H1 (cell line): ENCODE data around the gene CST11. TPM values are rescaled to one million over a fixed set of nuclear protein-coding genes. Genes with fewer than 3 reads are reported as not detected.

ENCODE experiments used
- CTCF ChIA-PET: fragments of 300-600 bp; sonication (Branson Sonifier 250); formaldehyde crosslinking; loops from one replicate; lab custom pipeline; 2021; ENCODE audit not compliant: partially characterized antibody; lab: Charles Lee
- POLR2A ChIA-PET: fragments of 300-600 bp; sonication (Branson Sonifier 250); formaldehyde crosslinking; loops from one replicate; lab custom pipeline; 2021; ENCODE audit warnings: inconsistent platforms; ENCODE audit not compliant: partially characterized antibody; lab: Charles Lee
- DNase-seq, 2 experiments: peaks; one replicate each; pipeline versions ENCODE4 v3.0.0 to v3.0.0-alpha.2; 2010 to 2022; ENCODE audit warnings: low spot score in 2 of 2, low read depth in 1 of 2, mixed read lengths in 1 of 2
- FAIRE-seq: peaks from 2 replicates; lab custom pipeline; 2011; peaks lifted over from hg19 to GRCh38; lab: Jason Lieb, UNC
- H2AFZ ChIP-seq: 2 replicates; pipeline ENCODE4 v1.8.1; 2012; ENCODE audit warnings: low read length, inconsistent platforms
- H2AK5ac ChIP-seq: 2 replicates; pipeline ENCODE4 v1.6.1; 2013; ENCODE audit warnings: low read depth, low read length
- H2BK120ac ChIP-seq: replicated peaks from 2 replicates; pipeline ENCODE3; 2013; ENCODE audit warnings: low read depth, low read length, inconsistent platforms
- H2BK12ac ChIP-seq: 2 replicates; pipeline ENCODE4 v1.6.1; 2013; ENCODE audit warnings: low read depth, low read length
- H2BK15ac ChIP-seq: 2 replicates; pipeline ENCODE4 v1.6.1; 2013; ENCODE audit warnings: low read length
- H2BK20ac ChIP-seq: 2 replicates; pipeline ENCODE4 v1.6.1; 2013; ENCODE audit warnings: low read length
- H2BK5ac ChIP-seq: 2 replicates; pipeline ENCODE4 v1.6.1; 2013; ENCODE audit warnings: low read depth, low read length
- H3K14ac ChIP-seq: 2 replicates; pipeline ENCODE4 v1.6.1; 2013; ENCODE audit warnings: inconsistent platforms; ENCODE audit not compliant: insufficient read length
- H3K18ac ChIP-seq: 2 replicates; pipeline ENCODE4 v1.6.1; 2013; ENCODE audit warnings: low read length; ENCODE audit errors: extremely low read depth
- H3K23ac ChIP-seq: 2 replicates; pipeline ENCODE4 v1.6.1; 2013; ENCODE audit warnings: inconsistent platforms; ENCODE audit not compliant: insufficient read length
- H3K23me2 ChIP-seq: 2 replicates; pipeline ENCODE4 v1.6.1; 2013; ENCODE audit warnings: low read depth, low read length
- H3K27ac ChIP-seq: 2 replicates; pipeline ENCODE4 v1.6.1; 2011; ENCODE audit warnings: low read depth, low read length, inconsistent platforms
- H3K27me3 ChIP-seq, 4 experiments: replicated peaks in 1 of 4; 1 replicate in 1 of 4; 2 replicates in 3 of 4; pipeline versions ENCODE4 v1.6.1 to v1.8.1; 2011 to 2013; ENCODE audit warnings: low read length in 3 of 4, mild to moderate bottlenecking in 3 of 4, inconsistent platforms in 2 of 4, mixed read lengths in 2 of 4, moderate library complexity in 1 of 4; ENCODE audit not compliant: control insufficient read depth in 3 of 4, insufficient read depth in 3 of 4; ENCODE audit errors: extremely low read depth in 1 of 4
- H3K36me3 ChIP-seq, 4 experiments: 2 replicates each; pipeline versions ENCODE4 v1.6.1 to v1.8.1; 2011 to 2013; ENCODE audit warnings: mild to moderate bottlenecking in 4 of 4, low read length in 3 of 4, moderate library complexity in 2 of 4, control low read depth in 1 of 4, inconsistent platforms in 1 of 4; ENCODE audit not compliant: insufficient read depth in 4 of 4, control insufficient read depth in 2 of 4
- H3K4ac ChIP-seq: replicated peaks from 2 replicates; pipeline ENCODE3; 2013; ENCODE audit warnings: low read length, low read depth, mixed read lengths, inconsistent platforms; ENCODE audit not compliant: insufficient read length
- H3K4me1 ChIP-seq, 4 experiments: replicated peaks in 1 of 4; 1 replicate in 1 of 4; 2 replicates in 3 of 4; pipeline versions ENCODE4 v1.6.1 to v1.8.1; 2011 to 2013; ENCODE audit warnings: low read length in 3 of 4, inconsistent platforms in 2 of 4, mixed read lengths in 1 of 4; ENCODE audit not compliant: insufficient read depth in 4 of 4, control insufficient read depth in 3 of 4
- H3K4me2 ChIP-seq, 2 experiments: 2 replicates each; pipeline versions ENCODE4 v1.6.1 to v1.8.1; 2011 to 2013; ENCODE audit warnings: low read depth in 2 of 2, low read length in 2 of 2, control low read depth in 1 of 2, inconsistent platforms in 1 of 2, mild to moderate bottlenecking in 1 of 2; ENCODE audit not compliant: insufficient read depth in 1 of 2
- H3K4me3 ChIP-seq, 4 experiments: fragments of 200-600, 300-600 bp in 1 of 4; sonication (generic), shearing (Covaris generic), sonication (Bioruptor Twin) in 1 of 4; 2 replicates each; pipeline versions ENCODE4 v1.5.1 to v1.8.1; 2011 to 2016; ENCODE audit warnings: low read length in 4 of 4, low read depth in 3 of 4, control low read depth in 2 of 4, inconsistent platforms in 2 of 4, mild to moderate bottlenecking in 2 of 4, mixed read lengths in 1 of 4, moderate library complexity in 1 of 4; ENCODE audit not compliant: insufficient read depth in 2 of 4; ENCODE audit errors: extremely low read depth in 1 of 4
- H3K56ac ChIP-seq: replicated peaks from 2 replicates; pipeline ENCODE3; 2013; ENCODE audit warnings: low read depth, mild to moderate bottlenecking, mixed read lengths, low read length, inconsistent platforms; ENCODE audit not compliant: insufficient read length
- H3K79me1 ChIP-seq: 2 replicates; pipeline ENCODE4 v1.6.1; 2013; ENCODE audit warnings: low read depth, low read length, control low read depth
- H3K79me2 ChIP-seq, 2 experiments: 2 replicates each; pipeline versions ENCODE4 v1.6.1 to v1.8.1; 2012 to 2013; ENCODE audit warnings: low read length in 2 of 2, mild to moderate bottlenecking in 2 of 2, inconsistent platforms in 1 of 2; ENCODE audit not compliant: insufficient read depth in 2 of 2, control insufficient read depth in 1 of 2
- H3K9ac ChIP-seq, 4 experiments: replicated peaks in 1 of 4; 1 replicate in 1 of 4; 2 replicates in 3 of 4; pipeline versions ENCODE4 v1.6.1 to v1.8.1; 2011 to 2013; ENCODE audit warnings: low read depth in 3 of 4, low read length in 3 of 4, control low read depth in 2 of 4, mild to moderate bottlenecking in 2 of 4, moderate library complexity in 2 of 4, inconsistent platforms in 1 of 4; ENCODE audit errors: extremely low read depth in 1 of 4
- H3K9me3 ChIP-seq, 2 experiments: 2 replicates each; pipeline versions ENCODE4 v1.6.1 to v1.8.1; 2012 to 2013; ENCODE audit warnings: mild to moderate bottlenecking in 2 of 2, moderate library complexity in 2 of 2, control low read depth in 1 of 2, inconsistent platforms in 1 of 2, low read depth in 1 of 2, low read length in 1 of 2, mixed read lengths in 1 of 2; ENCODE audit not compliant: insufficient read depth in 2 of 2
- H4K20me1 ChIP-seq, 2 experiments: replicated peaks in 1 of 2; 2 replicates each; pipeline versions ENCODE3 to v1.8.1; 2011 to 2013; ENCODE audit warnings: inconsistent platforms in 2 of 2, low read length in 2 of 2, mild to moderate bottlenecking in 1 of 2; ENCODE audit not compliant: insufficient read depth in 2 of 2, control insufficient read depth in 1 of 2
- H4K5ac ChIP-seq: 2 replicates; pipeline ENCODE4 v1.6.1; 2013; ENCODE audit warnings: low read length, low read depth, mixed read lengths, inconsistent platforms; ENCODE audit not compliant: insufficient read length
- H4K8ac ChIP-seq: 2 replicates; pipeline ENCODE4 v1.8.0; 2013; ENCODE audit warnings: mild to moderate bottlenecking, moderate library complexity, low read length, inconsistent platforms; ENCODE audit not compliant: insufficient read depth; ENCODE audit errors: extremely low read depth
- H4K91ac ChIP-seq: replicated peaks from 2 replicates; pipeline ENCODE3; 2013; ENCODE audit warnings: low read length, mixed read lengths, inconsistent platforms; ENCODE audit not compliant: insufficient read length
- ASH2L ChIP-seq: fragments of 200-600, 300-600 bp; sonication (generic); IDR thresholded peaks from one replicate; pipeline ENCODE4 v1.7.1; 2017; ENCODE audit warnings: low read length
- JUND ChIP-seq: IDR thresholded peaks from 2 replicates; pipeline ENCODE4 v1.6.1; 2011; ENCODE audit warnings: mild to moderate bottlenecking, improper control_type of control experiment, low read length
- MAFK ChIP-seq: IDR thresholded peaks from 2 replicates; pipeline ENCODE4 v1.6.1; 2012; ENCODE audit warnings: low read depth, mild to moderate bottlenecking, improper control_type of control experiment, low read length
- NRF1 ChIP-seq: IDR thresholded peaks from 2 replicates; pipeline ENCODE4 v1.6.1; 2011; ENCODE audit warnings: mild to moderate bottlenecking, low read depth, low read length, improper control_type of control experiment
- SIN3A ChIP-seq, 2 experiments: IDR thresholded peaks in 1 of 2; conservative IDR thresholded peaks in 1 of 2; 2 replicates each; pipeline ENCODE4 v1.6.1; 2011 to 2012; ENCODE audit warnings: low read length in 2 of 2, improper control_type of control experiment in 1 of 2, low read depth in 1 of 2, mild to moderate bottlenecking in 1 of 2
- SIX5 ChIP-seq: IDR thresholded peaks from 2 replicates; pipeline ENCODE4 v1.6.1; 2011; ENCODE audit warnings: mild to moderate bottlenecking, low read depth, low read length
- SP1 ChIP-seq: IDR thresholded peaks from 2 replicates; pipeline ENCODE4 v1.6.1; 2011; ENCODE audit warnings: low read depth, low read length
- WGBS, 2 experiments: shearing (Covaris generic) in 1 of 2; methylation state at CpG; one replicate each; pipeline versions ENCODE4 v1.1.6 to v1.1.7; 2013 to 2015; ENCODE audit warnings: low lambda C conversion rate in 2 of 2, mixed read lengths in 2 of 2, inconsistent platforms in 1 of 2, low coverage in 1 of 2, missing lambda C conversion rate in 1 of 2; ENCODE audit not compliant: insufficient replicate concordance in 2 of 2, insufficient coverage in 1 of 2, insufficient read length in 1 of 2; ENCODE audit errors: extremely low coverage in 1 of 2, missing lambda C conversion rate in 1 of 2; 5-methylcytosine and 5-hydroxymethylcytosine counted together
- polyA plus RNA-seq, 7 experiments: library from polyadenylated mRNA; depleted of rRNA in 3 of 7; stranded (reverse) in 5 of 7; unstranded in 2 of 7; fragments of >200 nt in 5 of 7; fragments of 200-250 nt in 2 of 7; gene quantifications; 1 replicate in 5 of 7; 2 replicates in 1 of 7; 4 replicates in 1 of 7; pipeline versions ENCODE4 v1.2.1 to v1.2.3, GENCODE V29; 2011 to 2013; ENCODE audit warnings: missing spikeins in 2 of 7, mixed read lengths in 2 of 7
- total RNA-seq: library from RNA; stranded (reverse); fragmentation: NEBNext Ultra II Directional; extraction: Animal tissue kit (Norgen Biotek cat#: 25700); gene quantifications from 2 replicates; pipeline ENCODE4 v1.2.1, GENCODE V29; 2021

Gene CST11
- total and polyA plus RNA-seq, 2 of the 8 experiments (the other 6 are each of a cell fraction or from before 2014, with no cell fraction given), result 2.0 TPM; not detected in 1

- H2BK20ac ChIP-seq, result no peak overlapping the region
- peaks cover 0 to 6% of the 10 kb centered on the region in 2 experiments; a peak in 2 of 4 replicates for H3K79me2 ChIP-seq
- H2BK12ac ChIP-seq, result peak overlapping the region; percentile 70; the same call in 1 of the 2 replicates
- H3K23me2 ChIP-seq, result no peaks in the 10 kb centered on the region; the same call in 1 of the 2 replicates
- no peak overlapping the region for H4K5ac ChIP-seq
- no peaks in the 10 kb centered on the region for H3K4me1 ChIP-seq
- H3K36me3 ChIP-seq, result no peaks in the 10 kb centered on the region
- H4K8ac ChIP-seq, result no peak overlapping the region
- H3K79me1 ChIP-seq, result no peaks in the 10 kb centered on the region
- H3K9me3 ChIP-seq, result peaks cover 0 to 3% of the 10 kb centered on the region in 2 experiments; a peak in 1 of 4 replicates
- no peak overlapping the region for H4K91ac ChIP-seq
- no peak overlapping the region for H3K18ac ChIP-seq
- POLR2A ChIA-PET, result no interaction called here
- H3K23ac ChIP-seq, result no peak overlapping the region
- no peaks in the 10 kb centered on the region for H4K20me1 ChIP-seq
- no peak overlapping the region for H3K9ac ChIP-seq
- no peak overlapping the region for H2AK5ac ChIP-seq
- H2BK15ac ChIP-seq, result peak overlapping the region; percentile 88; the same call in 1 of the 2 replicates
- DNase-seq, result no peak
- H3K4me3 ChIP-seq, result no peak overlapping the region
- no peak overlapping the region for H2AFZ ChIP-seq
- H3K4ac ChIP-seq, result no peak overlapping the region
- 90% methylated on average over 9 of the region's 9 CpGs; no CpG with 5 or more reads in 1 of the 2 experiments for WGBS, 2 experiments
- CTCF ChIA-PET, result no interaction called here
- no peak overlapping the region for H3K56ac ChIP-seq
- H3K4me2 ChIP-seq, result no peak overlapping the region
- H3K14ac ChIP-seq, result no peak overlapping the region
- FAIRE-seq, result no peak
- no peak overlapping the region for H2BK5ac ChIP-seq
- no peak overlapping the region for H3K27ac ChIP-seq
- no peak overlapping the region for H2BK120ac ChIP-seq
- H3K27me3 ChIP-seq, result no peaks in the 10 kb centered on the region
- TF ChIP-seq NRF1 (no peak), SIX5 (no peak), SIN3A (conservative IDR thresholded peaks at IDR 0.05 in 1 of 2, IDR thresholded peaks at IDR 0.05 in 1 of 2; ENCODE audit: low read depth in 1 of 2, low read length in 2 of 2) (no peak), SP1 (no peak), MAFK (no peak), JUND (no peak), ASH2L (no peak)
Observed at GRCh38 chr20:23425129-23425528, 27.5 kb downstream of the CST11 start.
